IPS DF 6.9 (cell line): ENCODE results near the gene CCDC18.
"Not testable (repeated sequence)": the region's sequence is repeated elsewhere in the genome, so short reads cannot be mapped to it uniquely, and the experiment has no call there.

Experiments
- DNase-seq: peaks from one replicate; pipeline ENCODE4 v3.0.0-alpha.2; 2013; ENCODE audit warnings: low read depth, low spot score
- H3K27ac ChIP-seq: one replicate; pipeline ENCODE4 v1.5.1; 2013; ENCODE audit warnings: low read length, control low read depth
- H3K27me3 ChIP-seq: 2 replicates; pipeline ENCODE4 v1.6.1; 2013; ENCODE audit warnings: mild to moderate bottlenecking, low read length; ENCODE audit not compliant: control insufficient read depth, insufficient read depth
- H3K36me3 ChIP-seq: 2 replicates; pipeline ENCODE4 v1.6.1; 2013; ENCODE audit warnings: low read length; ENCODE audit not compliant: control insufficient read depth, insufficient read depth
- H3K4me1 ChIP-seq: 2 replicates; pipeline ENCODE4 v1.6.1; 2013; ENCODE audit warnings: low read length; ENCODE audit not compliant: control insufficient read depth, insufficient read depth
- H3K4me3 ChIP-seq: 2 replicates; pipeline ENCODE4 v1.5.1; 2013; ENCODE audit warnings: mild to moderate bottlenecking, low read length
- H3K9me3 ChIP-seq: 2 replicates; pipeline ENCODE4 v1.6.1; 2013; ENCODE audit warnings: low read length, inconsistent platforms; ENCODE audit not compliant: control insufficient read depth, insufficient read depth
- WGBS: extraction: QIAGEN DNeasy Blood & Tissue Kit; methylation state at CpG from one replicate; pipeline ENCODE4 v1.1.7; 2013; ENCODE audit warnings: mixed read lengths, missing lambda C conversion rate; ENCODE audit not compliant: insufficient read length, insufficient coverage; 5-methylcytosine and 5-hydroxymethylcytosine counted together

CCDC18 gene

DNA sequence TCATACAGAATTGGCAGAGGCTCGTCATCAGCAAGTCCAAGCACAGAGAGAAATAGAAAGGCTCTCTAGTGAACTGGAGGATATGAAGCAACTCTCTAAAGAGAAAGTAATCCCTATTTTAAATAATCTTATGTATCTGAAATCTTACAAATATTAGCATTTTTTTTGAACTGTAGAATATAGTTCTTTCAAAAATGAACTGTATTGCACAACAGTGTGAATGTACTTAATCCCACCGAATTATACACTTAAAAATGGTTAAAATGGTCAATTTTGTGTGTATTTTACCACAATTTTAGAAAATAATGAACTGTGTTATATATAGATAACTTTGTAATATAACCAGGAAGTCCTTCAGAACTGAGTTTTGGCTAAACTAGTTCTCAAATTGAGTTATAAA is 75.9 kb downstream of the CCDC18 start:
- Histone ChIP-seq H3K4me1 (no peaks in the 10 kb centered on the region), H3K27me3 (no peaks in the 10 kb centered on the region), H3K9me3 (no peaks in the 10 kb centered on the region), H3K27ac (no peak overlapping the region), H3K36me3 (no peaks in the 10 kb centered on the region), H3K4me3 (no peak overlapping the region)
- no CpG with 5 or more reads among the region's 2 CpGs for WGBS
- DNase-seq: no peak

DNA sequence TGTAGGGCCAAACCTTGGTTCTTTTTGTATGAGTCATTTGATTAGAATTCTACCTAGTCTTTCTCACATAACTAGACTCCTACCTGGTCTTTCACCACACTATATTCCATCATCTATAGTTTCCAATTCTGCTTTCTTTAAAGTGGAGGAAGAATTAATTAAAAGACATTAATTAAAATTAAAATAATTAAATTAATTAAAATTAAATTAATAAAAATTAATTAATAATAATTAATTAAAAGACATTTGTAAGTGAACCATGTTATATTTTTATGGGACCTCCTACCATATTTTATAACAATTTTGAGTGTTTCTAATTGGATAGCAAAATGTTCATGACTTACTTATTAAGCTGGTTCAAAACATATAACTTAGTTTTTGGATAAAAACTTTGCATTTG is 77.4 kb downstream of the CCDC18 start:
- no peaks in the 10 kb centered on the region for H3K4me1 ChIP-seq
- H3K27me3 ChIP-seq: no peaks in the 10 kb centered on the region
- no peak for DNase-seq
- H3K4me3 ChIP-seq: no peak overlapping the region
- no peaks in the 10 kb centered on the region; the same call in 1 of the 2 replicates for H3K9me3 ChIP-seq
- no peak overlapping the region for H3K27ac ChIP-seq
- no peaks in the 10 kb centered on the region for H3K36me3 ChIP-seq

DNA sequence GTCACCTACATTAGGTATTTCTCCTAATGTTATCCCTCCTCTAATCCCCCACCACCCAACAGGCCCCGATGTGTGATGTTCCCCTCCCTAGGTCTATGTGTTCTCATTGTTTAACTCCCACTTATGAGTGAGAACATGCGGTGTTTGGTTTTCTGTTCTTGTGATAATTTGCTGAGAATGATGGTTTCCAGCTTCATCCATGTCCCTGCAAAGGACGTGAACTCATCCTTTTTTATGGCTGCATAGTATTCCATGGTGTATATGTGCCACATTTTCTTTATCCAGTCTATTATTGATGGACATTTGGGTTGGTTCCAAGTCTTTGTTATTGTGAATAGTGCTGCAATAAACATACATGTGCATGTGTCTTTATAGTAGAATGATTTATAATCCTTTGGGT is 80.2 kb downstream of the CCDC18 start:
- not testable (repeated sequence) for H3K9me3 ChIP-seq, DNase-seq, H3K36me3 ChIP-seq, H3K27ac ChIP-seq, H3K27me3 ChIP-seq, H3K4me3 ChIP-seq, H3K4me1 ChIP-seq
- WGBS: no CpG with 5 or more reads among the region's 3 CpGs

DNA sequence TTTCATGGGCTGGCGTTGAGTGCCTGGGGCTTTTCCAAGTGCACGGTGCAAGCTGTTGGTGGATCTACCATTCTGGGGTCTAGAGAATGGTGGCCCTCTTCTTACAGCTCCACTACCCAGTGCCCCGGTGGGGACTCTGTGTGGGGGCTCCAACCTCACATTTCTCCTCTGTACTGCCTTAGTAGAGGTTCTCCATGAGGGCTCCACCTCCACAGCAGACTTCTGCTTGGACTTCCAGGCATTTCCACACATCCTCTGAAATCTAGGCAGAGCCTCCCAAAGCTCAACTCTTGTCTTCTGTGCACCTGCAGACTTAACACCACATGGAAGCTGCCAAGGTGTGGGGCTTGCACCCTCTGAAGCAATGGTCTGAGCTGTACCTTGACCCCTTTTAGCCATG is 82.1 kb downstream of the CCDC18 start:
- no CpG with 5 or more reads among the region's 3 CpGs for WGBS
- H3K36me3 ChIP-seq: peaks cover 3% of the 10 kb centered on the region; the same call in 1 of the 2 replicates

DNA sequence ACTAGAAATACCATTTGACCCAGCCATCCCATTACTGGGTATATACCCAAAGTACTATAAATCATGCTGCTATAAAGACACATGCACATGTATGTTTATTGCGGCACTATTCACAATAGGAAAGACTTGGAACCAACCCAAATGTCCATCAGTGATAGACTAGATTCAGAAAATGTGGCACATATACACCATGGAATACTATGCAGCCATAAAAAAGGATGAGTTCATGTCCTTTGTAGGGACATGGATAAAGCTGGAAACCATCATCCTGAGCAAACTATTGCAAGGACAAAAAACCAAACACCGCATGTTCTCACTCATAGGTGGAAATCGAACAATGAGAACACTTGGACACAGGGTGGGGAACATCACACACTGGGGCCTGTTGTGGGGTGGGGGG is 88.4 kb downstream of the CCDC18 start:
- H3K9me3 ChIP-seq, H3K27me3 ChIP-seq, DNase-seq, H3K4me3 ChIP-seq, H3K36me3 ChIP-seq, H3K27ac ChIP-seq, H3K4me1 ChIP-seq: not testable (repeated sequence)
- WGBS: no CpG with 5 or more reads among the region's 3 CpGs

More for the DNA sequence above, 82.1 kb downstream of the CCDC18 start:
- Histone ChIP-seq H3K27me3 (no peaks in the 10 kb centered on the region), H3K9me3 (no peaks in the 10 kb centered on the region; the same call in 1 of the 2 replicates), H3K4me3 (no peak overlapping the region), H3K27ac (no peak overlapping the region), H3K4me1 (no peaks in the 10 kb centered on the region)
- no peak for DNase-seq

DNA sequence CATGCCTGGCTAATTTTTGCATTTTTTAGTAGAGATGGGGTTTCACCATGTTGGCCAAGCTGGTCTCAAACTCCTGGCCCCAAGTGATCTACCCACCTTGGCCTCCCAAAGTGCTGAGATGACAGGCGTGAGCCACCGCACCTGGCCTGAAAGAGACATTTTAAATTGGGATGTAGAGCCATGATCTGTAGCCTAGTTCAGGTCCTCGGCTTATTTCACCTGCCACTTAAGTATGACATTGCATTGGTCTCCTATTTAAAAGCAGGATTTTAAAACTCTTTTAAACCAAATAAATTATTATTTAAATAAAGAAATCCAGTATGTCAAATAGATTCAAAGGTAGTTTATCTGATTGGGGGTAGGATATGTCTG is 94.7 kb downstream of the CCDC18 start:
- WGBS: no CpG with 5 or more reads among the region's 3 CpGs
- H3K27me3 ChIP-seq, DNase-seq, H3K36me3 ChIP-seq, H3K4me1 ChIP-seq, H3K9me3 ChIP-seq, H3K27ac ChIP-seq, H3K4me3 ChIP-seq: not testable (repeated sequence)

DNA sequence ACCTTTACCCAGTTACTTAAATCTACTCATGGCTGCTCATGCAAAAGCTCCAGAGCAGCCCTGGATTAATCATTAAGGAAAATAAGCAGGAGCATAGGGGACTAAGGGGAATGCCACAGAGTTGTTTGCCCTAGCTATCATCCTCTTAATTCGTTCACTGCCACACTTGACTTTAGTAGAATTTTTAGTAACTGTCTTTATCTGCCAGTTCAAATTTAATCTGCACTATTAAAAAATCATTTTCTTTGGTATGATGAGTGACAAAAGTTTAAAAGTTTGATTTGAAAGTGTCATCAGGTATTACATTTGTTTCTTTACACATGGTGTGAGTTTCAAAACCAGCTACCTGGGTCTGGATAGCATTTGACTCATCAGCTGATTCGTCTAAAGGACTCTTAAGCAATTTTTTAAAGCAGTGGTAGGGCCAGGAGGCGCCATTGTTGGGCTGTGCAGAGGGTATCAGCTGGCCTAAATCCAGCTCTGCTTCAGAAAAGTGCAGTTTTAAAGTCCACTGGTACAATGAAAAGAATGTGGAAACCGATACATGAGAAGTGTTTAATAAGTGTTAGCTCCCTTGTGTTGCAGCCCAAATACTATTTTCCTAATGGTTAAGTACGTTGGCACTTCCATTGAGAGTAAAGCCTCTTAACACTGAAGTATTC is 95.2 kb downstream of the CCDC18 start:
- H3K27ac ChIP-seq: no peak overlapping the region
- no peaks in the 10 kb centered on the region for H3K36me3 ChIP-seq
- WGBS: no CpG with 5 or more reads among the region's 5 CpGs
- no peak for DNase-seq
- no peaks in the 10 kb centered on the region for H3K27me3 ChIP-seq
- no peaks in the 10 kb centered on the region; the same call in 1 of the 2 replicates for H3K4me1 ChIP-seq
- no peak overlapping the region for H3K4me3 ChIP-seq
- no peaks in the 10 kb centered on the region for H3K9me3 ChIP-seq

DNA sequence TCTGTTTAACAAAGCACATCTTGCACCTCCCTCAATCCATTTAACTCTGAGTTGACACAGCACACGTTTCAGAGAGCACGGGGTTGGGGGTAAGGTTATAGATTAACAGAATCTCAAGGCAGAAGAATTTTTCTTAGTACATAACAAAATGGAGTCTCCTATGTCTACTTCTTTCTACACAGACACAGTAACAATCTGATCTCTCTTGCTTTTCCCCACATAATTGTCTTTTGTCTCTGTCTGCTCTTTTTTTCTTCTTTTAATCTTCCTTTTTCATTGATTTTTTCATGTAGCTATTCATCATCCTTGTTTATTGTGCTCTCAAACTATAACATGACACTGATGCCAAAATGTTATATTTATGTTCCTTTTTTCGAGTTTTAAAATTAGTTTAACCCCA is 97.0 kb downstream of the CCDC18 start:
- not testable (repeated sequence) for H3K36me3 ChIP-seq, H3K4me3 ChIP-seq, DNase-seq, H3K27ac ChIP-seq, H3K9me3 ChIP-seq, H3K27me3 ChIP-seq, H3K4me1 ChIP-seq
- WGBS: no CpG with 5 or more reads among the region's 3 CpGs

DNA sequence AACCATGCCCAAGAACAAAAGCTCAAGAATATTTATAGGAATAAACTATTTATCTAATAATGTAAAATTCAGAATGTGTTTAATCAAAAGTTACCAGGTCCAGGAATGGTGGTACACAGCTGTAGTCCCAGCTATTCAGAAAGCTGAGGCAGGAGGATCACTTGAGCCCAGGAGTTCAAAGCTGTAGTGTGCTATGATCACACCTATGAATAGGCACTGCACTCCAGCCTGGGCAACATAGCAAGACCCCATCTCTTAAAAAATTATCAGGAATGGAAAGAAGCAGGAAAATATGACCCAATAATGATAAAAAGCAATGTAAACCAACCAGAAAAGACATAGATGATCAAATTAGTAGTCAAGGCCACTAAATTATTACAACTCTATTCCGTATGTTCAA is 103.0 kb downstream of the CCDC18 start:
- H3K4me1 ChIP-seq: no peaks in the 10 kb centered on the region
- H3K4me3 ChIP-seq: no peak overlapping the region
- DNase-seq: no peak
- no peaks in the 10 kb centered on the region for H3K27me3 ChIP-seq
- H3K36me3 ChIP-seq: no peaks in the 10 kb centered on the region
- WGBS: no CpG with 5 or more reads among the region's 1 CpG
- no peaks in the 10 kb centered on the region; the same call in 1 of the 2 replicates for H3K9me3 ChIP-seq
- no peak overlapping the region for H3K27ac ChIP-seq

DNA sequence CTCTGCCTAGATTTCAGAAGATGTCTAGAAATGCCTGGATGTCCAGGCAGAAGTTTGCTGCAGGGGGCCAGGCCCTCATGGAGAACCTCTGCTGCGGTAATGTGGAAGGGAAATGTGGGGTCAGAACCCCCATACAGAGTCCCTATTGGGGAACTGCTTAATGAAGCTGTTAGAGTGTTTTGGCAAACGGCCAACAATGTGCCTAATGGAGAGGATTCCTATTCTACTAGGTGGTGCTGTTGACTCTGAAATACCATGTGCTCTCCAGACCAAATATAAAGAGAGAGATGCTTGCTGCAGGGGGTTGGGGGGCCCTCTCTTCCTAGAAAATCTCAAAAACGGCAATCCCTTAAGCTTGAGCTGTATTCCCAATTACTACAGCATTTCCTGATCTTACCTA is 108.0 kb downstream of the CCDC18 start:
- H3K4me3 ChIP-seq: no peak overlapping the region
- no peaks in the 10 kb centered on the region for H3K36me3 ChIP-seq
- H3K27ac ChIP-seq: no peak overlapping the region
- H3K4me1 ChIP-seq: no peaks in the 10 kb centered on the region
- WGBS: no CpG with 5 or more reads among the region's 3 CpGs
- H3K9me3 ChIP-seq: no peaks in the 10 kb centered on the region; the same call in 1 of the 2 replicates
- H3K27me3 ChIP-seq: no peaks in the 10 kb centered on the region
- no peak for DNase-seq

DNA sequence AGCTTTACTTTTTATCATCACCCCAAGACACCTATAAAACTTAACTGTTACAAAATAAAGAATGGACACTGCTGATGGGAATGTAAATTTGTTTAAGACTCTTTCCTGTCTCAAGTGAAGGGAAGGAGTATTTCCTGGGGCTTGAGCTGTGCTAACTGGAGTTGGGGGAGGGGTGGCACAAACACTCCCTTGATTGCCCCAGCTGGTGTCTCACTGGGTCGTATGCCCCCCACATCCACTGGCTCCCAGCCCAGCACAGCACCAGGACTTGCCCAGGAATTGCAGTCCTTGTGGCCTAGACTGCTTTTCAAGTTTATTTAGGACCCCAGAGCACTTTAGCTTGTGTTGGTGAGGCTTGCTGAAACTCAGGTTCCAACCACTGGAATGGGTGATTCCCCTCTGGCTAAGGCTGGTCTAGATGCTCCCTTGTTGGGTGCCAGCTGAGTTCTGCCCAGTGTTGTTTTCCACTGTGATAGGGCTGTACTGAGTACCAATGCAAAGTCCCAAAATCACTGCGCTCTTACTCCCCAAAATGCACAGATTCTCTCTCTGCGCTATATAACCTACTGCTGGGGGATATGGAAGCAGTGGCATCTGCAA is 116.1 kb downstream of the CCDC18 start:
- H3K4me3 ChIP-seq: no peak overlapping the region
- WGBS: no CpG with 5 or more reads among the region's 3 CpGs
- H3K36me3 ChIP-seq: no peaks in the 10 kb centered on the region
- H3K4me1 ChIP-seq: peaks cover 3% of the 10 kb centered on the region
- peak; percentile 37 for DNase-seq
- H3K9me3 ChIP-seq: no peaks in the 10 kb centered on the region
- H3K27ac ChIP-seq: no peak overlapping the region
- no peaks in the 10 kb centered on the region for H3K27me3 ChIP-seq
